ENCODE results near the gene DNASE2.

Gene DNASE2

GRCh38 chr19:12872941-12873890 is 8.0 kb downstream of the DNASE2 start:
- H2AFZ ChIP-seq (ENCODE audit: insufficient read depth, low read length, poor library complexity): no peak overlapping the region
- peaks cover 15% of the 10 kb centered on the region for H3K9me3 ChIP-seq (ENCODE audit: insufficient read depth, low read depth, low read length)
- no peaks in the 10 kb centered on the region for H3K79me1 ChIP-seq (ENCODE audit: low read length)
- peak overlapping the region; percentile 1 for H3K4me3 ChIP-seq (ENCODE audit: low read depth, low read length)
- no peak overlapping the region for H3K23ac ChIP-seq (ENCODE audit: low read length)
- no peak overlapping the region for H3K9ac ChIP-seq (ENCODE audit: low read length)
- DNase-seq: peak; percentile 97
- H3K18ac ChIP-seq (ENCODE audit: low read length): no peak overlapping the region
- H3K4me2 ChIP-seq (ENCODE audit: low read length): no peak overlapping the region
- no peak overlapping the region for H2BK5ac ChIP-seq (ENCODE audit: low read depth, low read length, poor library complexity)
- no peak overlapping the region for H3K4ac ChIP-seq (ENCODE audit: low read depth, low read length)
- no peaks in the 10 kb centered on the region for H3K4me1 ChIP-seq (ENCODE audit: control insufficient read depth in 1 of 2, insufficient read depth in 2 of 2, low read length in 2 of 2)
- no peaks in the 10 kb centered on the region for H3K79me2 ChIP-seq (ENCODE audit: control insufficient read depth, insufficient read depth, low read length, poor library complexity)
- no peak overlapping the region for H3K27ac ChIP-seq (ENCODE audit: low read depth, low read length)
- no peak overlapping the region for H4K8ac ChIP-seq (ENCODE audit: low read depth, low read length)
- H3K36me3 ChIP-seq (ENCODE audit: control insufficient read depth in 1 of 2, insufficient read depth in 2 of 2, low read length in 2 of 2): peaks cover 7 to 11% of the 10 kb centered on the region in 2 experiments
- H3K14ac ChIP-seq (ENCODE audit: low read length): no peak overlapping the region
- WGBS (ENCODE audit: extremely low coverage, insufficient coverage, insufficient read length): no CpG with 5 or more reads among the region's 70 CpGs
- no peaks in the 10 kb centered on the region for H3K27me3 ChIP-seq (ENCODE audit: insufficient read depth, low read length)
- H2BK12ac ChIP-seq (ENCODE audit: low read length): no peak overlapping the region
- no peak overlapping the region for H2AK5ac ChIP-seq (ENCODE audit: low read length)
- H4K12ac ChIP-seq (ENCODE audit: low read depth, low read length): no peak overlapping the region
- H2BK120ac ChIP-seq (ENCODE audit: insufficient read depth, low read length, poor library complexity): no peak overlapping the region
- no peak overlapping the region for H4K91ac ChIP-seq (ENCODE audit: low read depth, low read length)

GRCh38 chr19:12872255-12872654 is 9.0 kb downstream of the DNASE2 start:
- no CpG with 5 or more reads among the region's 5 CpGs for whole genome bisulfite sequencing (ENCODE audit: extremely low coverage, insufficient coverage, insufficient read length)
- peaks cover 5 to 10% of the 10 kb centered on the region in 2 experiments for H3K36me3 ChIP-seq (ENCODE audit: control insufficient read depth in 1 of 2, insufficient read depth in 2 of 2, low read length in 2 of 2)
- no peak overlapping the region for H2AFZ ChIP-seq (ENCODE audit: insufficient read depth, low read length, poor library complexity)
- H3K4me2 ChIP-seq (ENCODE audit: low read length): no peak overlapping the region
- no peak overlapping the region for H3K23ac ChIP-seq (ENCODE audit: low read length)
- no peak overlapping the region for H4K91ac ChIP-seq (ENCODE audit: low read depth, low read length)
- H2BK120ac ChIP-seq (ENCODE audit: insufficient read depth, low read length, poor library complexity): no peak overlapping the region
- peak overlapping the region; percentile 10 for H3K4me3 ChIP-seq (ENCODE audit: low read depth, low read length)
- no peak overlapping the region for H2AK5ac ChIP-seq (ENCODE audit: low read length)
- H4K12ac ChIP-seq (ENCODE audit: low read depth, low read length): no peak overlapping the region
- no peak overlapping the region for H3K9ac ChIP-seq (ENCODE audit: low read length)
- H3K4ac ChIP-seq (ENCODE audit: low read depth, low read length): no peak overlapping the region
- no peak overlapping the region for H4K8ac ChIP-seq (ENCODE audit: low read depth, low read length)
- H3K27me3 ChIP-seq (ENCODE audit: insufficient read depth, low read length): no peaks in the 10 kb centered on the region
- no peak overlapping the region for H2BK5ac ChIP-seq (ENCODE audit: low read depth, low read length, poor library complexity)
- H2BK12ac ChIP-seq (ENCODE audit: low read length): no peak overlapping the region
- H3K9me3 ChIP-seq (ENCODE audit: insufficient read depth, low read depth, low read length): peaks cover 15% of the 10 kb centered on the region
- H3K79me1 ChIP-seq (ENCODE audit: low read length): no peaks in the 10 kb centered on the region
- H3K4me1 ChIP-seq (ENCODE audit: control insufficient read depth in 1 of 2, insufficient read depth in 2 of 2, low read length in 2 of 2): peaks cover 0 to 2% of the 10 kb centered on the region in 2 experiments
- H3K18ac ChIP-seq (ENCODE audit: low read length): no peak overlapping the region
- DNase-seq: peak in 1 of 2 donors; percentile 30
- no peak overlapping the region for H3K27ac ChIP-seq (ENCODE audit: low read depth, low read length)
- no peaks in the 10 kb centered on the region for H3K79me2 ChIP-seq (ENCODE audit: control insufficient read depth, insufficient read depth, low read length, poor library complexity)
- no peak overlapping the region for H3K14ac ChIP-seq (ENCODE audit: low read length)

GRCh38 chr19:12871681-12872080 is 9.6 kb downstream of the DNASE2 start:
- H3K4me2 ChIP-seq (ENCODE audit: low read length): no peak overlapping the region
- no peak overlapping the region for H3K27ac ChIP-seq (ENCODE audit: low read depth, low read length)
- H4K91ac ChIP-seq (ENCODE audit: low read depth, low read length): no peak overlapping the region
- H4K12ac ChIP-seq (ENCODE audit: low read depth, low read length): no peak overlapping the region
- H2BK120ac ChIP-seq (ENCODE audit: insufficient read depth, low read length, poor library complexity): no peak overlapping the region
- H2AK5ac ChIP-seq (ENCODE audit: low read length): no peak overlapping the region
- no peak overlapping the region for H3K4me3 ChIP-seq (ENCODE audit: low read depth, low read length)
- H3K27me3 ChIP-seq (ENCODE audit: insufficient read depth, low read length): no peaks in the 10 kb centered on the region
- H3K14ac ChIP-seq (ENCODE audit: low read length): no peak overlapping the region
- no peaks in the 10 kb centered on the region for H3K79me1 ChIP-seq (ENCODE audit: low read length)
- H3K18ac ChIP-seq (ENCODE audit: low read length): no peak overlapping the region
- no peaks in the 10 kb centered on the region for H3K79me2 ChIP-seq (ENCODE audit: control insufficient read depth, insufficient read depth, low read length, poor library complexity)
- H3K9me3 ChIP-seq (ENCODE audit: insufficient read depth, low read depth, low read length): peaks cover 15% of the 10 kb centered on the region
- WGBS (ENCODE audit: extremely low coverage, insufficient coverage, insufficient read length): no CpG with 5 or more reads among the region's 3 CpGs
- no peak overlapping the region for H2BK12ac ChIP-seq (ENCODE audit: low read length)
- no peak overlapping the region for H2BK5ac ChIP-seq (ENCODE audit: low read depth, low read length, poor library complexity)
- H2AFZ ChIP-seq (ENCODE audit: insufficient read depth, low read length, poor library complexity): no peak overlapping the region
- no peak overlapping the region for H3K4ac ChIP-seq (ENCODE audit: low read depth, low read length)
- H3K9ac ChIP-seq (ENCODE audit: low read length): no peak overlapping the region
- peaks cover 0 to 5% of the 10 kb centered on the region in 2 experiments for H3K4me1 ChIP-seq (ENCODE audit: control insufficient read depth in 1 of 2, insufficient read depth in 2 of 2, low read length in 2 of 2)
- no peak overlapping the region for H4K8ac ChIP-seq (ENCODE audit: low read depth, low read length)
- H3K23ac ChIP-seq (ENCODE audit: low read length): no peak overlapping the region
- DNase-seq: no peak
- H3K36me3 ChIP-seq (ENCODE audit: control insufficient read depth in 1 of 2, insufficient read depth in 2 of 2, low read length in 2 of 2): peaks cover 5 to 10% of the 10 kb centered on the region in 2 experiments

DNA sequence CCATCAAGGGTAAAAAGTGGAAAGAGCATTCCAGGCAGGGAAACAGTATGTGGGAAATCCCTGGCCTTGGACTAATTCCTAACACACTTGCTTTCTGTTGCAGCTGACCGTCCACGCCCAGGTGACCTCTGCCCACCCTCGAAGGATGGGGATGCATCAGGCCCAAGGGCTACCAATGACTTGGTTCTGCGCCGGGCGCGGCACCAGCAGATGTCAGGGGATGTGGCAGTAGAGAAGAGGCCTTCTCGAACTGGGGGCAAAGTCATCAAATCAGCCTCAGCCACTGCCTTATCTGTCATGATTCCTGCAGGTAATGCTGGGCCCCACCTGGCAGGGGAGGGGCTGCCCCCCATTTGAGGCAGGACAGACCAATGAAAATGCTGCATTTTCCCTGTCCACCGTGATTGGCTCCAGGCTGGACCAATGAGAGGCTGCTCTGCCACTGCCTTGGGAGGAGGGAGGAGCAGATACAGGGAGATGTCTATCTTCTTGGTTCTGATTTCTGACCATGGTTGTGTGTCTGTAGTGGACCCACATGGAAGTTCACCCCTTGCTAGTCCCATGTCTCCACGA is 12.6 kb downstream of the DNASE2 start:
- H2BK12ac ChIP-seq (ENCODE audit: low read length): no peak overlapping the region
- peaks cover 3 to 6% of the 10 kb centered on the region in 2 experiments for H3K36me3 ChIP-seq (ENCODE audit: control insufficient read depth in 1 of 2, insufficient read depth in 2 of 2, low read length in 2 of 2)
- H3K23ac ChIP-seq (ENCODE audit: low read length): no peak overlapping the region
- no peaks in the 10 kb centered on the region for H3K27me3 ChIP-seq (ENCODE audit: insufficient read depth, low read length)
- no peak overlapping the region for H3K27ac ChIP-seq (ENCODE audit: low read depth, low read length)
- H3K4me2 ChIP-seq (ENCODE audit: low read length): no peak overlapping the region
- no peak overlapping the region for H2AK5ac ChIP-seq (ENCODE audit: low read length)
- no peak overlapping the region for H2AFZ ChIP-seq (ENCODE audit: insufficient read depth, low read length, poor library complexity)
- H4K8ac ChIP-seq (ENCODE audit: low read depth, low read length): no peak overlapping the region
- H4K91ac ChIP-seq (ENCODE audit: low read depth, low read length): no peak overlapping the region
- H4K12ac ChIP-seq (ENCODE audit: low read depth, low read length): no peak overlapping the region
- no peak overlapping the region for H2BK120ac ChIP-seq (ENCODE audit: insufficient read depth, low read length, poor library complexity)
- H3K18ac ChIP-seq (ENCODE audit: low read length): no peak overlapping the region
- no peak overlapping the region for H3K9ac ChIP-seq (ENCODE audit: low read length)
- no peak overlapping the region for H3K4ac ChIP-seq (ENCODE audit: low read depth, low read length)
- no peaks in the 10 kb centered on the region for H3K79me2 ChIP-seq (ENCODE audit: control insufficient read depth, insufficient read depth, low read length, poor library complexity)
- peaks cover 13% of the 10 kb centered on the region for H3K9me3 ChIP-seq (ENCODE audit: insufficient read depth, low read depth, low read length)
- no peak overlapping the region for H3K4me3 ChIP-seq (ENCODE audit: low read depth, low read length)
- no CpG with 5 or more reads among the region's 10 CpGs for WGBS (ENCODE audit: extremely low coverage, insufficient coverage, insufficient read length)
- H3K79me1 ChIP-seq (ENCODE audit: low read length): no peaks in the 10 kb centered on the region
- DNase-seq: no peak
- peaks cover 4 to 5% of the 10 kb centered on the region in 2 experiments for H3K4me1 ChIP-seq (ENCODE audit: control insufficient read depth in 1 of 2, insufficient read depth in 2 of 2, low read length in 2 of 2)
- no peak overlapping the region for H2BK5ac ChIP-seq (ENCODE audit: low read depth, low read length, poor library complexity)
- H3K14ac ChIP-seq (ENCODE audit: low read length): no peak overlapping the region
